GM18909 (cell line): ENCODE measurements around the gene GOPC.

Experiments
- ATAC-seq: cut with Tn5 transposase; IDR thresholded peaks from one replicate; pipeline ENCODE4 v1.9.1; 2021; ENCODE audit warnings: mild to moderate bottlenecking; ENCODE audit not compliant: unreplicated experiment, poor library complexity

Gene GOPC

DNA sequence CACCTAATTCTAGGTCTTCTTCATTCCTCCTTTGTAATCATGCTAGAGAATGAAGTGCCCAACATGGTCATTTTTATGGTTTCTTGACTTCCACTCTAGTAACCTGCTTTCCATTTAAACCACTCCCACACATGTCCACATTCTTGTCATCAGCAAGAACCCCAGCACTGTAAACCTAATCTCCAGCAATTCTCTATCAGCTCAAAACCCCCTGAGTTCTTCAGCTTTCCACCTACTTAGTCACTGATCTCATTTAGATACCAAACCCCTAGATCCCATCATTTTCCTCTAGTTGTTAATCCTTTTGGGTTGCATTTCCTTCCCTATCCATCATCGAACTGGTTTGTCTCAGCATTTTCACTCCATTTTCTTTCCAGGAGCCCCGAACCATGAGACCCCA is 49.7 kb downstream of the GOPC start:
- no peak for ATAC-seq

DNA sequence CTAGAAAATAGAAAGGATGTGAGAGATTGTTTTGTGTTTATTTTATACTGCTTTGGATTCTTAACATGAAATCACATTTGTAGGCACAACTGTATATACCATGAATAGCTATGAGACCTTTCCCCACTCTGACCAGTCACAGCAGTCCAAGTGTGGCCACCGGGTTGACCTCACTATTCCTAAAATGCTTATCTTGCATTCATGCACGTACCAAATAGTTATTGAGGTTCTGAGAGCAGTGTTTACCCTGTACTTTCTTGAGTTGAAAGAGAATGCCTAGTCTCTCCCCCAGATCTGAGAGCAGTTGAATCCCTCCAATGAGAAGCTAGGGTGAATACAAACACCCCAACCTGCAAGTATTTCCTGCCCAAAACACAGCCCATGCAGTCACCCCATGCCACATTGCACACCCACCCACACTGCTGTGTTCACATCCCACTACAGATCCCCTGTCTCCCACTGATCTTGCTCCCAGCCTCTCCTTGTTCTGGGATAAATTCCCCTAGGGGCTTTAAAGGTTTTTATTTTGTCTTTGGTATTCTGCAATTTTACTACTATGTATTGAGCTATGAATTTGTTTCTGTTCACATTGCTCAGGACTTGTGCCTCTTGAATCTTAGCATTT is 51.6 kb downstream of the GOPC start:
- no peak for ATAC-seq

DNA sequence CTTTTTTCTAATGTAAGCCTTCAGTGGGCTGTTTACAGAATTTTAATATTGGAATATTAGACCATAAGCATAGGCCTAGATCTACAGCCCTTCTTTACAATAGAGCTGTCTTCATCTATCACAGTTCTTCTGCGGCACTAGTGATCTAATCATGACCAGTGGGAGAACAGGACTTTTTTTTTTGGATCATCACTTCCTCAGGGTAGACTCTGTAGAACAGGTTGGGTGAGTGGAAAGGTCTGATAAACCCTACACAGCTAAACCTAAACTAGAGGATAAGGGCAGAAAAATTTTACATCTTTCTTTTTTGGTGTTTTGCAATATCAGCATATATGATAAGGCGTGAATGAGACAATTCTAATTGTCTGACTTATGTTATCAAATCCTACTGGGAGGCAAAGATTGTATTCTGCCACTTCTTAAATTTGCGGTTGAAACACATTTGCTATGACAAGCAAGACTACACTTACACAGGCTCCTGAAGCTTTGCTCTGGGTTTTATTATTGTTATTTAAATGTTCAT is 52.2 kb downstream of the GOPC start:
- no peak for ATAC-seq

DNA sequence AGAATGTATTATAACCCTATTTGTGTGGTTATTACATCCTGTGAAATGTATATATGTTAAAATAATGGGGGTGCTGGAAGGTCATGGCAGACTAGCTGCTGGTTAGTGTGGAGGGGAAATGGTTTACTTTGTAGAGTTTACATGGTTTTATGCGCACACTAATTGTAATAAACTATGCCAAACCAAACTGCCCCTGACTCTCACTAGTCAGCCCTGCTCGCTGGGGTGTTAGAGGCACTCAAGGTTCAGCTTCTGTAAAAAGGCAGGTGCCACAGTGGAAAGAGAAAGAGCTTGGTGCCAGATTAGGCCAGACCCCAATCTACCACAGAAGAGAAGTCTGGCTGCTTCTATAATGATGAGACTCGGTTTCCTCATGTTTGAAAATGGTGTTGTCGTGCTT is 52.7 kb downstream of the GOPC start:
- ATAC-seq: no peak

DNA sequence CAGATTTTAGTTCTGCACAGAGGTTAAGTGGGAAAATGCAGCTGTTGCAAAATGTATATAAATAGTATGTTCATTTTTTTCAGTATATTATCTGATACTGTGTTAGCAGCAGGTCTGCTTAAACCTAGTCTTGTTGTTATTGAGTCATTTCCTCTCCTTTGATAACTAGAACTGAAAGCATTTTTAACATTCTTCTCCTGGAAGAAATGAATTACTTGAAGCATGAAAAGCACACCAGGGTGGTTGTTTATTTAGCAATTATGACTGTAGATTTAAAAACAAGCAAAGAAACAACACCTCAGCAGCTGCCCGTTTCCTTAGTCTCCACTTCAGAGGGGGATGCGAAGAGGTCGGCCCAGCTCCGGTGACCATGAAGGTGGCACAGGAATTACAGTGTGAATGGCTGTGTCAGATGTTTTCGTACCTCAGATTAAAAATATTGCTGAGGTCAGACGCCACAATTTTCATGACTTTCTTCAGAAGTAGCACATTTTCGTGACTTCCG is 53.5 kb downstream of the GOPC start:
- ATAC-seq: no peak

DNA sequence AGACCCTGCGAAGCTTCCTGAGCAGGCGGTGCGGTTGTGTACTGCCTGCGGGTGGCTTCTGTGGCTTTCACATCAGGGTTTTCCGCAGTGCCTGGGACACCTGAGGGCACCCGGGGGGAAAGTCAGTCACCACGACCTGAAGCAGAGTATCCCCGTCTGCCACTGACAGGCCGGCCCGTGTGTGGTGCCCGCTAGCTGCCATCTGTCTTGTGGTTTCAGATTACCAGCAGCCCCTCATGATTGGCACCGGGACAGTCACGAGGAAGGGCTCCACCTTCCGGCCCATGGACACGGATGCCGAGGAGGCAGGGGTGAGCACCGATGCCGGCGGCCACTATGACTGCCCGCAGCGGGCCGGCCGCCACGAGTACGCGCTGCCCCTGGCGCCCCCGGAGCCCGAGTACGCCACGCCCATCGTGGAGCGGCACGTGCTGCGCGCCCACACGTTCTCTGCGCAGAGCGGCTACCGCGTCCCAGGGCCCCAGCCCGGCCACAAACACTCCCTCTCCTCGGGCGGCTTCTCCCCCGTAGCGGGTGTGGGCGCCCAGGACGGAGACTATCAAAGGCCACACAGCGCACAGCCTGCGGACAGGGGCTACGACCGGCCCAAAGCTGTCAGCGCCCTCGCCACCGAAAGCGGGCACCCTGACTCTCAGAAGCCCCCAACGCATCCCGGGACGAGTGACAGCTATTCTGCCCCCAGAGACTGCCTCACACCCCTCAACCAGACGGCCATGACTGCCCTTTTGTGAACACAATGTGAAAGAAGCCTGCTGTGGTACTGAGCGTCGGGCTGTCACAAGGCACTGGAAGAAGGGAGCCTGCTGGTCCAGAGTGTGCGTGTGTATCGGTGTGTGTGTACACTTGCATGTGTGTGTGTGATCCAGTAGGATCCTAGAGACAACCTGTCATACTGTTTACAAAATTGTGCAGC is 54.4 kb downstream of the GOPC start:
- peak; percentile 61 for ATAC-seq

DNA sequence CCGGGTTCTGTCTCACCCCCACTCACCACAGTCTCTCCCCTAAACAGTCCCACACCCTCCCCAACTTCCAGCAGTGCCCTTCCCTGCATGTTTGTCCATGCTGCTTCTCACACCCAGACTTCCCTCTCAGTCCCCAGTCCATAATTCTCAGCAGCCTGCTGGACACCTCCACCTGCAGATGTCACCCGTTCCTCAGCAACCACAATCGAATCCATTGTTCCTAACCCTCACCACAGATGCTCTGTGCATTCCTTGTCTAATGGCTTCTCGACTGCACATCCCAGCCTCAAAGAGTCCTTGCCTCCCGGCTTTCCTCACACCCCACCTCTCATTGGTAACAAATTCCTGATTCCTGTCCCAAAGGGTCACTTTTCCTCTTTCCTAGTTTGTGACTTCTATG is 55.6 kb downstream of the GOPC start:
- ATAC-seq: no peak

DNA sequence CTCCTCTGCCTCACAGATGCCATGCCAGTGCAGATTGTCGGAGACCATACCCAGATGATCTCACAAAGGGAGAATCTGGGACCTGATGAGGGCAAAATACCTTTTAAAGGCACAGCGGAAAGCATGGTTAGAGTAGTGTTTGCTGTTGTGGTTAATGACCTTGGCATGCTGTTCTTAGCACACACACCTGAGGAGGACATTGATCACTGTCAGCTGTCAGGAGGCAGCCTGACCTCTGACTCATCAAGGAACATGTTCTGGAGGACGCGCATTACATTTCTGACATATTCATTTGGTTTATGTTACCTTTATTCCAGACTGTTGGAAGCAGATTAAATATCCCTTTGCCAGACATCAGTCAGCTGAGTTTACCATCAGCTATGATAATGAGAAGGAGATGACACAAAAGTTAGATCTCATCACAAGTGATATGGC is 57.1 kb downstream of the GOPC start:
- no peak for ATAC-seq

DNA sequence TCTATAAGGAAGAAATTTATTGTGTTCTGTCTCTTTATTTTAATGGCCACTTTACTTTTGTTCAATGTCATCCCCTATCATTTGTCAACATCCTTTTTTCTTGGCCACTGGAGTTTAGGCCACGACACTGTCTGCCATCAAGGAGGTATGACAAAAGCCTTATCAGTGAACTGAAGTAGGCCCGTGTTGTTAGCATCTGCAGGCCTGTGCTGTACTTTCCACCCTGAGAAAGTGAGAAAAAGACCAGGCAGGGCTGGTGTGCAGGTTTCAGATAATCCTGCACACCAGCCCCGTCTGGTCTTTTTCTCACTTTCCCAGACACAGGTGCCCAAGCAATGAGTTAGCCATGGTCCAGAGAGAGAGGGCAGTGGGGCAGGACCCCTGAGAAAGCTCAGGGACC is 57.6 kb downstream of the GOPC start:
- no peak for ATAC-seq

DNA sequence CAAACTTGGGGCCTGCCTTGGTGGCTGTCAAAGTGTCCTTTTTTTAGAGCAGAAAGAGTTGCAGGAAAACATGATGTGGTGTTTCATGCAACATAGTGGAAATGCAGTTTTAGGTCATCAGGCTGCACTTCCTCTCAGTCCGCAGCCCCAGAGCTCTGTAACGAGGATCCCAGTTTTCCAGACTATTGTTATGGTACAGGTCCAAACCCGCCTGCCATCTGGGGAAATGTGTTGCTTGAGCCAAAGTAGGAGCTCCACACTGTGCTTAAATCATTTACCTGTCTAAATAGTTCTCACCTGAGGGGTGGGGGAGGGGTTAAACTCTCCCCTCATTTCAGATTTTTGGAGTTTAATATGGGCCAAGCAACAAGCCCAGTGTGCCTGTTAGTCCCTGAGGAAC is 59.8 kb downstream of the GOPC start:
- no peak for ATAC-seq

DNA sequence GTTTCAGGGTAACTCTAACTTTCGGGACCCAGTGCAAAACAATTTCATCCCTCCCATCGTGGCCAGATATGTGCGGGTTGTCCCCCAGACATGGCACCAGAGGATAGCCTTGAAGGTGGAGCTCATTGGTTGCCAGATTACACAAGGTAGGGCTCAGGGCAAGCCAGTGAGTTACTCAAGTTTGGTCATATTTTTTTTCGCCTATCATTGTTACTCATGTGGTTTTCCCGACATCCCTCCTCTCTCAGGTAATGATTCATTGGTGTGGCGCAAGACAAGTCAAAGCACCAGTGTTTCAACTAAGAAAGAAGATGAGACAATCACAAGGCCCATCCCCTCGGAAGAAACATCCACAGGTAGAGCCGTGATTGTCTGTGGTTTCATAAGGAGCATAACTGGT is 61.6 kb downstream of the GOPC start:
- no peak for ATAC-seq

DNA sequence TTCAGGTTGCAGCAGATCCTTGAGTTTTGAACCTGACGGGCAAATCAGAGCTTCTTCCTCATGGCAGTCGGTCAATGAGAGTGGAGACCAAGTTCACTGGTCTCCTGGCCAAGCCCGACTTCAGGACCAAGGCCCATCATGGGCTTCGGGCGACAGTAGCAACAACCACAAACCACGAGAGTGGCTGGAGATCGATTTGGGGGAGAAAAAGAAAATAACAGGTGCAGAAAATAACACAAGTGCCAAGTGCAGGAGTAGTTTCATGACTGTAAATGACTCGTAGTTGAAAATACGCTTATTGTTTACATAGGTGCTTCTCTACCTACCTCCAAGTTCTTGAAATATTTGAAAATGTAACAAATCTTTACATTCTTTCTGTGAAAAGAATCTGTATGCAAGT is 63.7 kb downstream of the GOPC start:
- no peak for ATAC-seq

DNA sequence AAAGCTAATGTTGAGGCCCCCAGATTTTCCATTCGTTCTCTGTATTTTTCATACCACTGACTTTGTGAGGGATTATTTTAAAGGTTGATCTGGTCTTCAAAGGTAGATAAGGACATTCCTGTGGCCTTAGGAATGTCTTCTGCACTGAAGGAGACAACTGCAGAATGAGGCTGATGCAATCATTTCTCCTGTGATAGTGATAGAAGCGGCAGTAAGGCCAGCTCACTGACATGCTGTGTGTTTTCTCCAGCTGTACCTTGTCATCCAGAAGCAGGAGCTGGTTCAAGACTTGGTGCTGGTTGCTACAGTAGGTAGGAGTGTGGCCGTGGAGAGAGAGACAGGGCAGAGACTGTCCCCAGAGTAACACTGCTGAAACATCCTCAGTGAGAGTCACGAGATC is 66.0 kb downstream of the GOPC start:
- ATAC-seq: no peak

DNA sequence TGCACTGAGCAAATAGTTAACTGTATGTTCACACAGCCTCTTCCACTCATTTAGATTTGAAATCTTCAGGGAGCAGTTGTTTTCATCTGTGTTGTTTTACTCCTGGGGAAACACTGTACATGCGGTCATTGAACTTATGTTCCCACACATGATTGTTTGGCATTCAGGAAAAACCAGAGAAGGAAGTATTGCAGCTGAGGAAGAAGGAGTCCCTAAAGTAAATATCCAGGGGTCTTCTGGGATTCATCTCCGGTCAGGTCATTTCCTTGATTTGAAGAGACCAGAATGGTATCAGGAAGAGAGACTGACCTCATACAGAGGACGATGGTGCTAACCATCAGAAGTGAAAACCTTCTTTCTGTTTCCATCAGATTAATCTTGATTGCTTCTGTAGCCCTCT is 67.3 kb downstream of the GOPC start:
- ATAC-seq: no peak

DNA sequence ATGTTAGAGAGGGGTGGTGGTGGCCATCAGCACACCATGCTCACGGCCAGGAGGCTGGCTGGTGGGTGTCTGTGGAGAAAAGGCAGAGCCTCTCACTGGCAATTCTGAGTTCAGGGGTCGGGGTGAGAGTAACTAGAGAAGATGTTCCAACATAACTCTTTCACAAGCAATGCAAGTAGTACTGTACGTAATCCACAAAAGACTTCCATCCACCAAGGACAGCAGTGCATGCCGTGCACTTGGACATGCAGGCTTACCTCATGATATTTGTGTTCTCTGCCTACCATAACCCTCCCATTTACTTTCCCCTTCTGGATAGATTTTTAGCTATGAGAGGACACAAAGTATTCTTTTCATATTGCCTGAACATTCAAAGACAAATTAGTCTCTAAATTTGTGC is 68.5 kb downstream of the GOPC start:
- ATAC-seq: no peak

DNA sequence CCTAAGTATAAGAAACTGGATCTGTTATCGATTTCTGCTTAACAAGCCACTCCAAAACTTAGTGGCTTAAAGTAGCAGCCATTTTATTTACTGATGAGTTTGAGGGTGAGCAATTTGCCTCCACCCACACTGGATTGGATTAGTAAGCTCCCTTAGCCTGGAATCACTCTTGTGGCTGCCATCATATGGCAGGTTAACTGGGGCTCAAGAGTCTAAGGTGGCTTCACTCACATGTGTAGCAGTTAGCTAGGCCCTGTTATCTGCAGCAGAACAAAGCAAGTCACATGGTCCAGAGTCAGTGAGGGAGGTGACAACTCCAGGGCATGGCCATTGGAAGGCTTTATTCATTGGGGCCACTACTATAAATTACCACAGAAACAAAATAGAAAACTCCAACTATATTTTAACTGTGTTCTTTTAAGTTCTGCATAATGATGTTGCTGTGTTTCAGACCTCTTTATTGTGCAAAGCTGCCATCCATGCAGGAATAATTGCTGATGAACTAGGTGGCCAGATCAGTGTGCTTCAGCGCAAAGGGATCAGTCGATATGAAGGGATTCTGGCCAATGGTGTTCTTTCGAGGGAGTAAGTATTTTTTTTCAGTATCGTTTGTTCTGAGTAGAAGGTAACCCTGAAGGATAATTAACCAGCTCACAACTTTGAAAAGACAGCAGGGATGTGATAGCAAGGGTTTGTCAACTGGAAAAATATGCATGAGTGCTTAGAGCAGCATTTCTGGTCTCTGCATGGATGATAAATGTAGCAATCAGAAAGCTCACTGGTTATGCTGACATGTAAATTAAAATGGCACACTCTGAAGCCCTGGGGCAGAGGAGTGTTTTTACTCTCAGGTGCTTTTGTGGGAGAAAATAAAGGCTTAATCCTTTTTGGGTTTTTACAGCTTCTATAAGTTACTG is 70.2 kb downstream of the GOPC start:
- ATAC-seq: no peak

DNA sequence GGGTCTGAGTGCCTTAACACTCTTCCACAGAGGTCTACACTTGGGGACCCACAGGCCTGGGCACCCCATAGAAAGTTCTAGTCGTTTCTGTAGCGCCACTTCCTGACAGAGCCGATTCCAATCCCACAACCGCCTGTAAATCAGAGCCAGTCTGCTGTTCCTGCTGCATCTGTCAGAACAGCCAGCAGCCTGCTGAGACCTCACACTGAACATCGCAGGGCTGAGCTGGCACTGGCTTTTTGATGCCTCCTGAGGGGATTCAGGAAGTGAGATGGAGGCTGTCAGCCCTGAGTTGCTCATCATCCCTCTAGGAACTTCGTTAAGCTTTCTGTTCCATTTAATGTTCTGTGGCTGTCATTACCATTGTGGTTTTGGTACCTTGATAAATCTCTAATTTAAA is 71.0 kb downstream of the GOPC start:
- ATAC-seq: no peak

DNA sequence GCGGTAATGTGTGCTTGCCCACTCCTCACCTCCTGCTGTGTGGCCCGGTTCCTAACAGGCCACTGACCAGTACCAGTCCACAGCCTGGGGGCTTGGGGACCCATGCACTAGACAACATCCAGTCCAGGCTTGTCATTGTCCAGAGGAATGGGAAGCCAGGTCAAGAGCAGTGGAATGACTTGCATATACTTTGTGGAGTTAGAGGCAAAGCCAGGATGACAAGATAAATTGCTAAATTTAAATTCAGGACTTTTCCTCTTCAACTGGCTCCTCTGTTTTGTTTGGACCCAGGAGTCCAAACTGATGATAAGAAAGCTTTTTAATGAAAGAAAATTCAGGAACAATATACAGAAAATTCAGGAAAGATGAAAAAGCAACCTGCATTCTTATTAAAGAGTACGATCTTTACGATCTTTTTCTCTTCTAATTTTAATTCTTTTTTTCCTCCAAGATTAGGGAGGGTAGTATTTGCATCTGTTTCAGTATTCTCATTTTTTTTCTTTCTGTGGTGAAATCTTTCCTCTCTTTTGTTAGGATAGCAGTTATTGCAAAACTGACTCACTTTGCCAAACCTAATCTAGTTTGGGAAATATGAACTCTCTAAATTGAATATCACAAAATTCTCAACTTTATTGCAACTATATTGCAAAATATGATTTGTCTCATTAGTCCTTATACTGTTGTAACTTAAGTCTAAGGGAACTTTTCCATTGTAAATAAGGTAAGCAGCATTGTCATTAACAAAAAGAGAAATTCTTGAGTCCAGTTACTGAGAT is 71.7 kb downstream of the GOPC start:
- ATAC-seq: no peak

DNA sequence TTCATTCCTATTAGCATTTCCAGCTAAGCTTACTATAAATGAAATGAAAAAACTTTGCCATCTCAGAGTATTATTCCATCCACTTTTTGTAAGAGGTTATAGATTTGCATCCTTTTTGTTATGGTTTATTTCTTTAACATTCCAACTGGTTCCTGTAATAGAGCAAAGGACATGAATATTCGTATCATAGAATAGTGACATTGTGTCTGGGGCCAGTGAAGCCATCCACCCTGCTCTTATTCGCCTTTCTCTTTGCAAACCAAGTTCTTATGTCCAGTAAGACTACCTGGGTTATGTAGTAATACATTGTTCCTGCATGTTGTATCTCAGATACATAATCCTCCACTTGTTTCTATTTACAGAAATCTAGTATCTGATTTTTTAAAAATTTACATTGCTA is 76.7 kb downstream of the GOPC start:
- no peak for ATAC-seq
